Activated CD4-positive, alpha-beta T cell treated with anti-CD3 and anti-CD28 coated beads, Interleukin-10, Interleukin-2, amounts not matched to agents 100 ng/mL and 50 ng/mL, durations not matched to agents 16 hours and 8 hours (primary cell): ENCODE data around the gene HSPA12B.
"Not testable (repeated sequence)": the region's sequence is repeated elsewhere in the genome, so short reads cannot be mapped to it uniquely, and the experiment has no call there.

Experiments used
- DNase-seq: peaks from one replicate; pipeline ENCODE4 v3.0.0-alpha.2; 2020

HSPA12B gene

GRCh38 chr20:3789201-3789600, 56.7 kb downstream of the HSPA12B start:
- not testable (repeated sequence) for DNase-seq

GRCh38 chr20:3794168-3794567, 61.7 kb downstream of the HSPA12B start:
- not testable (repeated sequence) for DNase-seq

- DNase-seq, result no peak
These were observed 62.4 kb downstream of the HSPA12B start for GRCh38 chr20:3794701-3795420.

GRCh38 chr20:3795511-3796468, 63.3 kb downstream of the HSPA12B start, which contains the start of gene CDC25B:
Gene CDC25B (plus strand): TSS chr20:3796310. CDS start chr20:3796532, 222 bp downstream.
- DNase-seq, result peak; percentile 95

- no peak for DNase-seq
These were observed 64.2 kb downstream of the HSPA12B start for GRCh38 chr20:3796477-3797225.

GRCh38 chr20:3797226-3797545, 64.7 kb downstream of the HSPA12B start:
- DNase-seq, result no peak

- peak; percentile 71 for DNase-seq
These were observed 65.3 kb downstream of the HSPA12B start for GRCh38 chr20:3797592-3798372.

GRCh38 chr20:3798373-3798768, 65.9 kb downstream of the HSPA12B start:
- no peak for DNase-seq

GRCh38 chr20:3798908-3799248, 66.4 kb downstream of the HSPA12B start:
- DNase-seq, result no peak

- no peak for DNase-seq
These were observed 67.9 kb downstream of the HSPA12B start for GRCh38 chr20:3800256-3800877.

- DNase-seq, result no peak
These were observed 68.4 kb downstream of the HSPA12B start for GRCh38 chr20:3800878-3801260.

GRCh38 chr20:3801299-3801698, 68.8 kb downstream of the HSPA12B start:
- no peak for DNase-seq

- no peak for DNase-seq
These were observed 69.4 kb downstream of the HSPA12B start for GRCh38 chr20:3801846-3802245.
